Activated CD8-positive, alpha-beta memory T cell treated with anti-CD3 and anti-CD28 coated beads, Interleukin-2, amount 50 U/mL, for 1 hour (primary cell): ENCODE measurements around the gene KNCN.

Source experiments
- DNase-seq: peaks from one replicate; pipeline ENCODE4 v3.0.0-alpha.2; 2020; ENCODE audit errors: extremely low read depth

Gene KNCN

GRCh38 chr1:46497665-46498064, 53.8 kb downstream of the KNCN start:
- DNase-seq, result no peak

GRCh38 chr1:46497020-46497419, 54.4 kb downstream of the KNCN start:
- no peak for DNase-seq

GRCh38 chr1:46496505-46496904, 54.9 kb downstream of the KNCN start:
- DNase-seq, result no peak

- DNase-seq, result no peak
These were observed 55.7 kb downstream of the KNCN start for GRCh38 chr1:46495778-46496177.
